Cardiac fibroblast (primary cell): ENCODE results near the gene SMPX.
A peak's percentile ranks its signal among the peaks of the same experiment; 100 is the strongest.

ENCODE experiments used
- DNase-seq, 2 donors: peaks; one replicate each; pipeline versions ENCODE4 v3.0.0 to v3.0.0-alpha.2; 2010; ENCODE audit warnings: low read depth in 2 of 2
- H3K4me3 ChIP-seq, 2 donors: replicated peaks in 1 of 2; 1 replicate in 1 of 2; 2 replicates in 1 of 2; pipeline ENCODE4 v1.5.1; 2011; ENCODE audit warnings: low read depth in 2 of 2, low read length in 2 of 2, mild to moderate bottlenecking in 2 of 2, moderate library complexity in 1 of 2
- TF ChIP-seq, protein P1 (sequence below): IDR thresholded peaks from one replicate; pipeline ENCODE4 v1.5.1; 2011; ENCODE audit warnings: low read depth, mild to moderate bottlenecking, low read length, inconsistent platforms

SMPX gene

GRCh38 chrX:21702725-21703124, 55.2 kb downstream of the SMPX start:
- no peak overlapping the region for H3K4me3 ChIP-seq
- TF ChIP-seq, protein P1, sequence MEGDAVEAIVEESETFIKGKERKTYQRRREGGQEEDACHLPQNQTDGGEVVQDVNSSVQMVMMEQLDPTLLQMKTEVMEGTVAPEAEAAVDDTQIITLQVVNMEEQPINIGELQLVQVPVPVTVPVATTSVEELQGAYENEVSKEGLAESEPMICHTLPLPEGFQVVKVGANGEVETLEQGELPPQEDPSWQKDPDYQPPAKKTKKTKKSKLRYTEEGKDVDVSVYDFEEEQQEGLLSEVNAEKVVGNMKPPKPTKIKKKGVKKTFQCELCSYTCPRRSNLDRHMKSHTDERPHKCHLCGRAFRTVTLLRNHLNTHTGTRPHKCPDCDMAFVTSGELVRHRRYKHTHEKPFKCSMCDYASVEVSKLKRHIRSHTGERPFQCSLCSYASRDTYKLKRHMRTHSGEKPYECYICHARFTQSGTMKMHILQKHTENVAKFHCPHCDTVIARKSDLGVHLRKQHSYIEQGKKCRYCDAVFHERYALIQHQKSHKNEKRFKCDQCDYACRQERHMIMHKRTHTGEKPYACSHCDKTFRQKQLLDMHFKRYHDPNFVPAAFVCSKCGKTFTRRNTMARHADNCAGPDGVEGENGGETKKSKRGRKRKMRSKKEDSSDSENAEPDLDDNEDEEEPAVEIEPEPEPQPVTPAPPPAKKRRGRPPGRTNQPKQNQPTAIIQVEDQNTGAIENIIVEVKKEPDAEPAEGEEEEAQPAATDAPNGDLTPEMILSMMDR = no peak
- no peak for DNase-seq

GRCh38 chrX:21700967-21701366, 56.9 kb downstream of the SMPX start:
- no peak for DNase-seq
- TF ChIP-seq, protein P1 = no peak

GRCh38 chrX:21700275-21700674, 57.6 kb downstream of the SMPX start:
- no peak overlapping the region for H3K4me3 ChIP-seq
- TF ChIP-seq, protein P1 = no peak
- no peak for DNase-seq

More at GRCh38 chrX:21700967-21701366, 56.9 kb downstream of the SMPX start:
- H3K4me3 ChIP-seq = no peak overlapping the region

- TF ChIP-seq, protein P1 = no peak
- no peak overlapping the region for H3K4me3 ChIP-seq
Measured at GRCh38 chrX:21699136-21699535, 58.8 kb downstream of the SMPX start.

GRCh38 chrX:21698272-21698671, 59.6 kb downstream of the SMPX start:
- TF ChIP-seq, protein P1 = no peak
- DNase-seq = no peak
- no peak overlapping the region for H3K4me3 ChIP-seq

More at GRCh38 chrX:21699136-21699535, 58.8 kb downstream of the SMPX start:
- no peak for DNase-seq

GRCh38 chrX:21691512-21692018, 66.4 kb downstream of the SMPX start:
- no peak overlapping the region for H3K4me3 ChIP-seq
- TF ChIP-seq, protein P1 = no peak
- DNase-seq = no peak

DNA sequence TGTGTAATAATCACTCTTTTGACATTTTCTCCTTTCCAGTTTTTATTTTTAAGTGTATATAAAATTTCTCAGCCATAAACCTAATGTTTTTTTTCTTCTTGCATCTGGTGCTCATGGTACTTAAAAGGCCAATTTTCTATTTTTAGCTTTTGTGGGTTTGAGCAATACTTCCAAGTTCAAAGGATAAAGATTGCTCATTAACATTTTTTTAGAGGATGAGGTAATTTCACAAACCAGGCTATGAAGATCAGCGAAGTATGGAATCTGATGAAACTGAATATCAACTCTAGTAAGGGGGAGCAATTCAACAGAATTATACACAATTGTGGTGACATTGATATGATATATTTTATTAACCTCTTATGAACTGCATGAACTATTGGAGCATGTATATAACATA, 74.0 kb downstream of the SMPX start:
- H3K4me3 ChIP-seq = no peak overlapping the region
- peak in 1 of 2 donors; percentile 36 for DNase-seq
- TF ChIP-seq, protein P1 = no peak
